H9 (cell line): ENCODE data around the gene TEAD1. TPM values are rescaled to one million over a fixed set of nuclear protein-coding genes. Genes with fewer than 3 reads are reported as not detected.
A peak's percentile ranks its signal among the peaks of the same experiment; 100 is the strongest.

ENCODE experiments used
- DNase-seq: peaks from one replicate; pipeline ENCODE4 v3.0.0-alpha.2; 2017
- H2AFZ ChIP-seq: one replicate; pipeline ENCODE4 v1.6.1; 2013; ENCODE audit warnings: mild to moderate bottlenecking, low read length, control low read depth, moderate library complexity
- H2AK5ac ChIP-seq: 2 replicates; pipeline ENCODE4 v1.6.1; 2013; ENCODE audit warnings: low read length, control low read depth, mixed read lengths; ENCODE audit not compliant: insufficient read length
- H2BK120ac ChIP-seq: one replicate; pipeline ENCODE4 v1.6.1; 2013; ENCODE audit warnings: low read depth, mild to moderate bottlenecking, low read length, control low read depth, inconsistent platforms; ENCODE audit not compliant: poor library complexity, severe bottlenecking
- H2BK12ac ChIP-seq: 2 replicates; pipeline ENCODE4 v1.6.1; 2013; ENCODE audit warnings: low read length, control low read depth, mixed read lengths, low read depth; ENCODE audit not compliant: insufficient read length
- H2BK15ac ChIP-seq: 2 replicates; pipeline ENCODE4 v1.6.1; 2013; ENCODE audit warnings: low read depth, low read length, control low read depth
- H2BK20ac ChIP-seq: one replicate; pipeline ENCODE4 v1.6.1; 2013; ENCODE audit warnings: low read depth, mild to moderate bottlenecking, low read length, control low read depth, inconsistent platforms; ENCODE audit not compliant: poor library complexity, severe bottlenecking
- H2BK5ac ChIP-seq: 2 replicates; pipeline ENCODE4 v1.6.1; 2013; ENCODE audit warnings: low read length, control low read depth, mixed read lengths; ENCODE audit not compliant: insufficient read length
- H3K14ac ChIP-seq: 2 replicates; pipeline ENCODE4 v1.6.1; 2013; ENCODE audit warnings: low read length, control low read depth; ENCODE audit not compliant: insufficient read depth
- H3K18ac ChIP-seq: 2 replicates; pipeline ENCODE4 v1.6.1; 2013; ENCODE audit warnings: low read depth, mild to moderate bottlenecking, mixed read lengths, low read length, control low read depth; ENCODE audit not compliant: insufficient read length
- H3K23ac ChIP-seq: 2 replicates; pipeline ENCODE4 v1.6.1; 2013; ENCODE audit warnings: low read length, control low read depth, mixed read lengths, low read depth; ENCODE audit not compliant: insufficient read length
- H3K23me2 ChIP-seq: 2 replicates; pipeline ENCODE4 v1.6.1; 2013; ENCODE audit warnings: low read depth, mild to moderate bottlenecking, mixed read lengths, low read length, control low read depth; ENCODE audit not compliant: insufficient read length, poor library complexity, severe bottlenecking
- H3K27ac ChIP-seq: 2 replicates; pipeline ENCODE4 v1.5.1; 2013; ENCODE audit warnings: low read length, control low read depth, mixed read lengths, low read depth; ENCODE audit not compliant: insufficient read length
- H3K27me3 ChIP-seq: 2 replicates; pipeline ENCODE4 v1.6.1; 2013; ENCODE audit warnings: low read length, control low read depth, inconsistent platforms; ENCODE audit not compliant: insufficient read depth
- H3K4ac ChIP-seq: 2 replicates; pipeline ENCODE4 v1.6.1; 2013; ENCODE audit warnings: low read depth, mild to moderate bottlenecking, control low read depth, inconsistent platforms, low read length, moderate library complexity
- H3K4me1 ChIP-seq: 2 replicates; pipeline ENCODE4 v1.6.1; 2013; ENCODE audit warnings: low read length, control low read depth, inconsistent platforms; ENCODE audit not compliant: insufficient read depth
- H3K4me2 ChIP-seq: 2 replicates; pipeline ENCODE4 v1.6.1; 2013; ENCODE audit warnings: low read length, control low read depth, mixed read lengths; ENCODE audit not compliant: insufficient read length, insufficient read depth
- H3K56ac ChIP-seq: 2 replicates; pipeline ENCODE4 v1.6.1; 2013; ENCODE audit warnings: low read depth, mild to moderate bottlenecking, mixed read lengths, low read length, control low read depth; ENCODE audit not compliant: insufficient read length
- H3K79me1 ChIP-seq: 2 replicates; pipeline ENCODE4 v1.6.1; 2013; ENCODE audit warnings: low read depth, mild to moderate bottlenecking, moderate library complexity, low read length, control low read depth, inconsistent platforms; ENCODE audit not compliant: insufficient read depth, poor library complexity, severe bottlenecking
- H3K79me2 ChIP-seq: 2 replicates; pipeline ENCODE4 v1.6.1; 2013; ENCODE audit warnings: low read length, control low read depth, inconsistent platforms; ENCODE audit not compliant: insufficient read depth
- H3K9ac ChIP-seq: 2 replicates; pipeline ENCODE4 v1.6.1; 2013; ENCODE audit warnings: low read length, control low read depth, mixed read lengths; ENCODE audit not compliant: insufficient read length; ENCODE audit errors: extremely low read depth
- H3K9me3 ChIP-seq: one replicate; pipeline ENCODE4 v1.6.1; 2013; ENCODE audit warnings: low read depth, low read length, inconsistent platforms; ENCODE audit not compliant: control insufficient read depth
- H3T11ph ChIP-seq: one replicate; pipeline ENCODE4 v1.6.1; 2013; ENCODE audit warnings: mild to moderate bottlenecking, low read length, control low read depth, inconsistent platforms
- H4K20me1 ChIP-seq: one replicate; pipeline ENCODE4 v1.6.1; 2013; ENCODE audit not compliant: control insufficient read depth, insufficient read length, insufficient read depth
- H4K5ac ChIP-seq: 2 replicates; pipeline ENCODE4 v1.6.1; 2013; ENCODE audit warnings: low read depth, mild to moderate bottlenecking, mixed read lengths, low read length, control low read depth; ENCODE audit not compliant: insufficient read length
- H4K8ac ChIP-seq: replicated peaks from 2 replicates; pipeline ENCODE4 v1.6.1; 2013; ENCODE audit warnings: low read length, control low read depth, mixed read lengths, low read depth; ENCODE audit not compliant: insufficient read length
- H4K91ac ChIP-seq: 2 replicates; pipeline ENCODE4 v1.6.1; 2013; ENCODE audit warnings: low read depth, mild to moderate bottlenecking, moderate library complexity, mixed read lengths, low read length, control low read depth; ENCODE audit not compliant: insufficient read length
- H3K27ac Mint-ChIP-seq, 3 experiments: 2 replicates in 2 of 3; 3 replicates in 1 of 3; pipeline ENCODE4 v1.8.0; 2020 to 2021; ENCODE audit warnings: mixed read lengths in 3 of 3, mild to moderate bottlenecking in 1 of 3, moderate library complexity in 1 of 3
- H3K27me3 Mint-ChIP-seq: 2 replicates; pipeline ENCODE4 v1.8.0; 2021; ENCODE audit warnings: low read depth, mild to moderate bottlenecking, moderate library complexity, mixed read lengths
- H3K36me3 Mint-ChIP-seq, 3 experiments: 2 replicates in 2 of 3; 3 replicates in 1 of 3; pipeline ENCODE4 v1.8.0; 2020 to 2021; ENCODE audit warnings: low read depth in 3 of 3, mixed read lengths in 3 of 3; ENCODE audit not compliant: insufficient read depth in 1 of 3
- H3K4me1 Mint-ChIP-seq, 2 experiments: 2 replicates each; pipeline ENCODE4 v1.8.0; 2020; ENCODE audit warnings: mixed read lengths in 2 of 2
- H3K4me3 Mint-ChIP-seq, 2 experiments: 2 replicates in 1 of 2; 3 replicates in 1 of 2; pipeline ENCODE4 v1.8.0; 2020 to 2021; ENCODE audit warnings: mild to moderate bottlenecking in 2 of 2, mixed read lengths in 2 of 2, moderate library complexity in 1 of 2
- H3K9me3 Mint-ChIP-seq, 2 experiments: 2 replicates in 1 of 2; 3 replicates in 1 of 2; pipeline ENCODE4 v1.8.0; 2020; ENCODE audit warnings: mild to moderate bottlenecking in 2 of 2, mixed read lengths in 2 of 2, moderate library complexity in 1 of 2
- WGBS: extraction: QIAGEN DNeasy Blood & Tissue Kit; methylation state at CpG from one replicate; pipeline ENCODE4 v1.1.7; 2013; ENCODE audit warnings: missing lambda C conversion rate, low lambda C conversion rate, mixed read lengths; ENCODE audit not compliant: insufficient read length; ENCODE audit errors: extremely low coverage; 5-methylcytosine and 5-hydroxymethylcytosine counted together
- total RNA-seq: library from RNA; stranded (reverse); gene quantifications from 2 replicates; pipeline ENCODE4 v1.2.1, GENCODE V29; 2021
- TF ChIP-seq, protein P1 (sequence below): fragments of 200-600 bp; sonication (generic); conservative IDR thresholded peaks from 3 replicates; pipeline ENCODE4 v1.8.0; 2021; ENCODE audit warnings: antibody characterized with exemption, mild to moderate bottlenecking

Gene TEAD1
- total RNA-seq, 1 experiment from 2014 or later = 75.1 TPM

DNA sequence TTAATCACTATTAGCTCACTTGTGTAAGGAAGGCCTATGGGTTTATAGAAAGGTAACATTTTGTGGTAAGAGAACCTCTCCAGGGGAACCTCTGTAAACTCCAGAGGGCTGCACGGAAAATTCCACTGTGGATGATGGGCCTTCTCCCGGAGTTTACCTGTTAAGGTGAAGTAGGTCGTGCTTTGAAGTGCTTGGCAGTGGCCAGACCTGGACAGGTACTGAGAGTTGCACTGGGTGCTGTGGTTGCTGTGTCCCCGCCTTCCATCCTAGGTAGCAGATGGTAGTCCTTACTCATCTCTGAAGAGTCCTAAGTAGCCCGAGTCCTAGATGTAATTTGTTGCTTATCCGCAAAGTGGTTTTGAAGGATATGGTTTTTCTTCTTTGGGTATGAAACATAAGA lies 133.4 kb downstream of the TEAD1 start:
- Histone ChIP-seq H2BK5ac (no peak overlapping the region), H4K5ac (no peak overlapping the region), H3T11ph (no peak overlapping the region), H3K27me3 (no peaks in the 10 kb centered on the region), H3K79me2 (peaks cover 5% of the 10 kb centered on the region; the same call in 1 of the 2 replicates), H3K14ac (peak overlapping the region; percentile 56; the same call in 1 of the 2 replicates), H2BK15ac (no peak overlapping the region), H2AFZ (no peak overlapping the region), H2BK20ac (no peak overlapping the region), H4K8ac (no peak overlapping the region), H2BK12ac (no peak overlapping the region), H4K20me1 (no peaks in the 10 kb centered on the region), H4K91ac (no peak overlapping the region), H3K27ac (no peak overlapping the region), H3K4me1 (peaks cover 19% of the 10 kb centered on the region), H3K56ac (no peak overlapping the region), H3K79me1 (peaks cover 5% of the 10 kb centered on the region), H3K9ac (no peak overlapping the region), H3K23me2 (no peaks in the 10 kb centered on the region), H3K4ac (no peak overlapping the region), H3K18ac (no peak overlapping the region), H3K4me2 (no peak overlapping the region), H3K23ac (no peak overlapping the region), H3K9me3 (no peaks in the 10 kb centered on the region), H2BK120ac (no peak overlapping the region), H2AK5ac (no peak overlapping the region)
- Mint-ChIP-seq H3K27me3 (no peaks in the 10 kb centered on the region), H3K4me1 (peaks cover 54 to 56% of the 10 kb centered on the region in 2 experiments), H3K9me3 (no peaks in the 10 kb centered on the region), H3K4me3 (no peak overlapping the region), H3K36me3 (peaks cover 0 to 2% (median 2%) of the 10 kb centered on the region in 3 experiments; a peak in 3 of 7 replicates), H3K27ac (peak overlapping the region in 1 of 3 experiments; percentile 25; a peak in 1 of 7 replicates)
- no peak for DNase-seq
- TF ChIP-seq, protein P1, sequence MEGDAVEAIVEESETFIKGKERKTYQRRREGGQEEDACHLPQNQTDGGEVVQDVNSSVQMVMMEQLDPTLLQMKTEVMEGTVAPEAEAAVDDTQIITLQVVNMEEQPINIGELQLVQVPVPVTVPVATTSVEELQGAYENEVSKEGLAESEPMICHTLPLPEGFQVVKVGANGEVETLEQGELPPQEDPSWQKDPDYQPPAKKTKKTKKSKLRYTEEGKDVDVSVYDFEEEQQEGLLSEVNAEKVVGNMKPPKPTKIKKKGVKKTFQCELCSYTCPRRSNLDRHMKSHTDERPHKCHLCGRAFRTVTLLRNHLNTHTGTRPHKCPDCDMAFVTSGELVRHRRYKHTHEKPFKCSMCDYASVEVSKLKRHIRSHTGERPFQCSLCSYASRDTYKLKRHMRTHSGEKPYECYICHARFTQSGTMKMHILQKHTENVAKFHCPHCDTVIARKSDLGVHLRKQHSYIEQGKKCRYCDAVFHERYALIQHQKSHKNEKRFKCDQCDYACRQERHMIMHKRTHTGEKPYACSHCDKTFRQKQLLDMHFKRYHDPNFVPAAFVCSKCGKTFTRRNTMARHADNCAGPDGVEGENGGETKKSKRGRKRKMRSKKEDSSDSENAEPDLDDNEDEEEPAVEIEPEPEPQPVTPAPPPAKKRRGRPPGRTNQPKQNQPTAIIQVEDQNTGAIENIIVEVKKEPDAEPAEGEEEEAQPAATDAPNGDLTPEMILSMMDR = no peak
- WGBS = no CpG with 5 or more reads among the region's 6 CpGs
